Keratinocyte (primary cell): ENCODE measurements around the gene DDX39B.

Experiments used
- EZH2 ChIP-seq: IDR thresholded peaks from one replicate; pipeline ENCODE4 v1.6.1; 2012; ENCODE audit warnings: inconsistent platforms, mild to moderate bottlenecking, low read length, moderate library complexity
- TF ChIP-seq, protein P1 (sequence below), 3 experiments: IDR thresholded peaks in 1 of 3; conservative IDR thresholded peaks in 1 of 3; optimal IDR thresholded peaks in 1 of 3; 2 replicates in 2 of 3; 3 replicates in 1 of 3; pipeline versions ENCODE3 to v1.5.1; 2011; ENCODE audit warnings: low read length in 3 of 3, mild to moderate bottlenecking in 3 of 3, moderate library complexity in 2 of 3, control low read depth in 1 of 3, inconsistent platforms in 1 of 3; ENCODE audit not compliant: insufficient read depth in 2 of 3; ENCODE audit errors: extremely low read depth in 1 of 3

- TF ChIP-seq, protein P1, sequence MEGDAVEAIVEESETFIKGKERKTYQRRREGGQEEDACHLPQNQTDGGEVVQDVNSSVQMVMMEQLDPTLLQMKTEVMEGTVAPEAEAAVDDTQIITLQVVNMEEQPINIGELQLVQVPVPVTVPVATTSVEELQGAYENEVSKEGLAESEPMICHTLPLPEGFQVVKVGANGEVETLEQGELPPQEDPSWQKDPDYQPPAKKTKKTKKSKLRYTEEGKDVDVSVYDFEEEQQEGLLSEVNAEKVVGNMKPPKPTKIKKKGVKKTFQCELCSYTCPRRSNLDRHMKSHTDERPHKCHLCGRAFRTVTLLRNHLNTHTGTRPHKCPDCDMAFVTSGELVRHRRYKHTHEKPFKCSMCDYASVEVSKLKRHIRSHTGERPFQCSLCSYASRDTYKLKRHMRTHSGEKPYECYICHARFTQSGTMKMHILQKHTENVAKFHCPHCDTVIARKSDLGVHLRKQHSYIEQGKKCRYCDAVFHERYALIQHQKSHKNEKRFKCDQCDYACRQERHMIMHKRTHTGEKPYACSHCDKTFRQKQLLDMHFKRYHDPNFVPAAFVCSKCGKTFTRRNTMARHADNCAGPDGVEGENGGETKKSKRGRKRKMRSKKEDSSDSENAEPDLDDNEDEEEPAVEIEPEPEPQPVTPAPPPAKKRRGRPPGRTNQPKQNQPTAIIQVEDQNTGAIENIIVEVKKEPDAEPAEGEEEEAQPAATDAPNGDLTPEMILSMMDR (optimal IDR thresholded peaks at IDR 0.05 in 1 of 3, IDR thresholded peaks at IDR 0.05 in 1 of 3, conservative IDR thresholded peaks at IDR 0.05 in 1 of 3; ENCODE audit: extremely low read depth in 1 of 3, insufficient read depth in 2 of 3, low read length in 3 of 3), result no peak
- no peak for TF ChIP-seq EZH2
Measured at GRCh38 chr6:31525553-31525931, 16.3 kb downstream of the DDX39B start.
